ENCODE results near the gene MRPL12. TPM values are rescaled to one million over a fixed set of nuclear protein-coding genes. Genes with fewer than 3 reads are reported as not detected.
"Not testable (repeated sequence)": the region's sequence is repeated elsewhere in the genome, so short reads cannot be mapped to it uniquely, and the experiment has no call there.

MRPL12 gene
- total RNA-seq, 1 donor from 2014 or later = 59.8 TPM

- no peak for DNase-seq (ENCODE audit: low spot score)
Measured at GRCh38 chr17:81716674-81716996, 13.5 kb downstream of the MRPL12 start.

DNA sequence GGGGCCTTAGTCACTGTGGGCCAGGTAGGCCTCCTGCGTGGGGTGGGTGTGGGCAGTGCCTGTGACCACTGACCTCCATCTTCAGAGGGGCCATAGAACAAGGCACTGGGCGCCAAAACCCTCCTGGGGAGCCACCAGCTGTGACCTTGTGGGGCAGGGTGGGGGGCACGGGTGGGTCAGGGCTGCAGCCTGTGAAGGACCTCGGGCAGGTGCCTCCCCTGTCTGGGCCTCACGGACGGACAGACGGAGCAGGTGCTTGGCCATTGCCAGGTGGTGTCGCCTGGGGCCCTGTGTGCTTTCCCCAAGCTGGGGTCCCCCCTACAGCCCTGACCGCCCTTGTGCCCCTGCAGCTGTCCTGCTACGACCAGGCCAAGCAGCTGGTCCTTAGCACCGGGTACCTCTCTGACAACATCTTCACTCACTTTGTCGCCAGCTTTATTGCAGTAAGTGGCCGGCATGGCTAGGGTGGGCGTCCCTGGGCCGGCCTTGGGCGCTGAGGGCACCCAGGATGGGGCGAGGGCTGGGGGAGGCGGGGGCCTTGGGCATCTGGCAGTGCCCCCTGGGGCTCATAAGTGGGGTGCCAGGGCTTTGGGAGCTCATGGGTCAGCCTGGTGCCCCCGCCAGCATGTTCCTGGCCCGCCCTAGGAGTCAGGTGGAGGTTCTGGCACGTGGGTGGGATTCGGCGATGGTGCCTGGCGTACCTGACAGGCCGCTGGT, 14.0 kb downstream of the MRPL12 start:
- DNase-seq (ENCODE audit: low spot score) = no peak

GRCh38 chr17:81717766-81718089, 14.6 kb downstream of the MRPL12 start:
- DNase-seq (ENCODE audit: low spot score) = no peak

- DNase-seq (ENCODE audit: low spot score) = no peak
Measured at GRCh38 chr17:81719410-81720266, 16.5 kb downstream of the MRPL12 start.

DNA sequence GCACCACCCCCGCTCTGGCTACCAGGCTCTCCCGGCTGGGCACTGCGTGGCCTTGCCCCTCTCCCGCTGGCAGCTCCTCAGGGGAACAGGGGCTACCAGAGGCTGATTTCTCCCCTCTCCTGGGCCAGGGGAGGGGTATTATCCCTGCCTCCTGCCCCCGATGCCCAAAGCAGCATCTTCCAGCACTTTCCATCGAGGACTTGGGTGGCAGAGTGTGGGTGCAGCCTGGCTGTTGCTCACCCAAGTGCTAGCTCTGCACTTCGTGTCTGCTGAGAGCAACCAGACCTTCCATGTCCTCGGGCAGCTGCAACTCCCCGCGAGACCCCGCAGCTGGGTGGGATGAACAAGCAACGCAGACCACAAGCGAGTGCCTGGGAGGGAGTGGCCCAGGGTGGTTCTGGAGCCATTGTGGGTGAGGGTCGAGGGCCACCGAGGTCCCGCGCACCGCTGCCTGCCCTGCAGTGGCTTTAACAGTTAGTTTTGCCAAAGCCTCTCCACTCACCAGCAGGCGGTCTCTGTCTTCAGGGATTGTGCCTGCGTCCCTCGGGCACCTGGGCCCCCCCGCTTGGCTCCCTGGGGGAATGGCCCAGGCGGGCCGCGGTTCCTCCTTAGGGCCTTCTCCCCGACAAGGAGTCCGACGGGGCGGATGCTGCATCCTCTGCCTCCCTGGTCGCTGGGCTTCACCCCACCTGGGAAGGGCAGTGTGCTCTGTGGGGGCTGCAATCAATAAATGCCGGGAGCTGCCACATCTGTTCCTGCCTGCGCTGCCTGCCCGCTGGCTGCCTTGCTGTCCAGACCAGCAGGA, 17.3 kb downstream of the MRPL12 start:
- DNase-seq (ENCODE audit: low spot score) = no peak

DNA sequence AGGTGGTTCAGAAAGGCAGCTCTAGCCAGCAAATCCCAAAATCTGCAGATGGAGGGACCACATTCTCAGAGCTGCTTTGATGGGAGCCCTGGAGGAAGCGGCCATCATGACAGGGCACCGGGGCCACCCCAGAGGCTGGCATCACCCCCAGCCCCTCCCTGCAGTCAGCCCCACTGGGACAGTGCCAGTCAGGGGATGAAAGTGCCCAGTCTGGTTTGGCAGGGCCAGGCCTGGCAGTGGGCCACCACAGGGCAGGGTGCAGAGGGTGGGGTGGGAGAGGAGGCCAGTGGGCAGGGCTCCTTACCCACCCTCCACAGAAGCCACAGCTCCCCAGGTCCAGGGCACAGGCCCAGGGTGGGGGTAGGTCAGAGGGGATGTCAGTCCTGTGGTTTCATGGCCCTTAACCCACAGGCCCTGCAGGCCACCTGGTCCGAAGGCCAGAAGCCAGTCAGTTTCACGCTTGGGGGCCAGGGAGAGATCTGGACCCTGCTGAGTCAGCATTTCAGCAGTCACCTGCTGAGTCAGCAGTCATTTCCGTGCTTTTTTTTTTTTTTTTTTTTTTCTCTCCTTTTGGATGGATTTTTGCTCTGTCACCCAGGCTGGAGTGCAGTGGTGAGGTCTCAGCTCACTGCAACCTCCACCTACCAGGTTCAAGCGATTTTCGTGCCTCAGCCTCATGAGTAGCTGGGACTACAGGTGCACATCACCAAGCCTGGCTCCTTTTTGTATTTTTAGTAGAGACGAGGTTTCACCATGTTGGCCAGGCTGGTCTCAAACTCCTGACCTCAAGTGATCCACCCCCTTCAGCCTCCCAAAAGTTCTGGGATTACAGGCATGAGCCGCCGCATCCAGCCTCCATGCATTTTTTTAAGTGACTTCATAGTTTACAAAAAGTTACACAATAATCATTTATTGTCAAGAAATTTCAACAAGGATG, 19.3 kb downstream of the MRPL12 start:
- DNase-seq (ENCODE audit: low spot score) = peak; percentile 89

DNA sequence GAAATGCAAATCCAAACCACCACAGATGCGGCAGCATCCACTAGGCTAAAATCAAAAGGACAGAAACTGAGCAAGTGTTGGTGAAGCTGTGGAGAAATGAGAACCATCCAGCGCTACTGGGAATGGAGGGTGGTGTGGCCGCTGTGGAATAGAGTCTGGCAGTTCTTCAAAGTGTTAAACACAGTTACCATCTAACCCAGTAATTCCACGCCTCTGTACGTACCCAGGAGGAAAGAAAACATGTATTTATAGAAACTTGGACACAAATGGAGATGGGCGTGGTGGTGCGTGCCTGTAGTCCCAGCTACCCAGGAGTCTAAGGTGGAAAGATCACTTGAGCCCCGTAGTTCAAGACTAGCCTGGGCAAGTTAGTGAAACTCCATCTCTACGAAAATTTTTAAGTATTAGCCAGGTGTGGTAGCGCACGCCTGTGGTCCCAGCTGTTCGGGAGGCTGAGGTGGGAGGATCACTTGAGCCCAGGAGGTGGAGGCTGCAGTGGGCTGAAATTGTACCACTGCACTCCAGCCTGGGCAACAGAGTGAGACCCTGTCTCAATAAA, 20.6 kb downstream of the MRPL12 start:
- no peak for DNase-seq (ENCODE audit: low spot score)

GRCh38 chr17:81725439-81725838, 22.3 kb downstream of the MRPL12 start:
- DNase-seq (ENCODE audit: low spot score) = no peak

GRCh38 chr17:81726004-81726403, 22.8 kb downstream of the MRPL12 start:
- DNase-seq (ENCODE audit: low spot score) = peak; percentile 85

DNA sequence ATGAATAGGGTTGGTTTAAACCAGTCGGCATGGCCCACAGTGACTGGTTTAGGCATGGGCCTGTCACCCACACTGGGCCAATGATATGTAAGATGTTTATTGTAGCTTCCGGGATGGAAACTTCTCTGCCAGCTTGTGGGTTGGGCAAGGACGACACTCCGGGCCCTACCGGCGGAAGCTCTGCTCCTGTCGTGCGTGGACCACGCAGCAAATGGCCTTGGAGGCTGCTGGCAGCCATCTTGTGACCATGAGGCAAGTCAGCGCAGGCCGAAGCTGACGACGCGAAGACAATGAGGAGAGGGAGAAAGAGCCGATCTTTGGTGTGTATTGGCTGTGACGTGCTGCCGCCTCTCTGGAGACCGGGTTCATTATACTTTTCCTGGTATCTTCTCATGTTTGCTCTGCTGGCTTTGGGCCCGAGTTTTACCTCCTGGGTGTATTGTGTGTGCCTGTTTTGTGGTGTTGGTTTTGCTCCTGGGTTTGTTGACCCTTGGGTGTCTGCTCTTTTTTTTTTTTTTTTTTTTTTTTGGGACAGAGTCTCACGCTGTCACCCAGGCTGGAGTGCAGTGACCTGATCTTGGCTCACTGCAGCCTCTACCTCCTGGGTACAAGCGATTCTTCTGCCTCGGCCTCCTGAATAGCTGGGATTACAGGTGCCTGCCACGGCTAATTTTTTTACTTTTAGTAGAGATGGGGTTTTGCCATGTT, 24.3 kb downstream of the MRPL12 start:
- no peak for DNase-seq (ENCODE audit: low spot score)

DNA sequence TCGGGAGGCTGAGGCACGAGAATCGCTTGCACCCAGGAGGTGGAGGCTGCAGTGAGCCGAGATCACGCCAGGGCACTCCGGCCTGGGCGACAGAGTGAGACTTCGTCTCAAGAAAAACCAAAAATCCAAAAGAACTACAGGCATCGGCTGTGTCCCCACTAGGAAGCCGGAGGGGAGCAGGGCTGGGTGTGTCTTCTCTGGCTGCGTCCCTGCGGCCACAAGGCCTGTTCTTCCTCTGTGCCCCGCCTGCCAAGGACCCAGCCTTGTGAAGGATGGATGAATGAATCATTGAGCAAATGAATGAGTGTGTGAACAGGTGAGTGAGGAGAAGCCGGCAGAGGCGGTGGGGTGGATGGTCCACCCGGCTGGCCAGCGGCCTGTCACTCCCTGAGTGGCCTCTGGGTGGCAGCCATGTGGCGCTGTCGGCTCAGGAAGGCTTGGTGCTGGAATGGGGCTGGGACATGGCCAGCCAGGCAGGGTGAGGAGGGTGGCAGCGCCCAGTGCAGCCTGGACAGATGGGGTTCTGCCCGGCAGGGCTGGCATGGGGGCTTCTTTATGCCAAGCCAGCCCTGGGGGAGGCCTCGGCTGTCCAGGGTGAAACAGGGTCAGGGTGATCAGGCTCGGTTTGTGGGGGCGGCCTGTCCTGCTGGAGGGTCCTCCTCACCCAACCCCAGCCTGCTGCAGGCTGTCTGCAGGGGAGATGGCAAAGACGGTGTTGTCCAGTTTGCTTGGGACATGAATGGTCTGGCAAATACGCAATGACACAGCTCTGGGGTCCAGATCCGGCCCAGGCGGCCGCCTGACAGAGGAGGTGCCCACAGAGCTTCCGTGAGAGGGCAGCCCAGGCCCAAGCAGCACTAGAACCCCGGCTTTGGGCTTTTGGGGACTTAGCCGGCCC, 30.6 kb downstream of the MRPL12 start:
- DNase-seq (ENCODE audit: low spot score) = peak; percentile 85

DNA sequence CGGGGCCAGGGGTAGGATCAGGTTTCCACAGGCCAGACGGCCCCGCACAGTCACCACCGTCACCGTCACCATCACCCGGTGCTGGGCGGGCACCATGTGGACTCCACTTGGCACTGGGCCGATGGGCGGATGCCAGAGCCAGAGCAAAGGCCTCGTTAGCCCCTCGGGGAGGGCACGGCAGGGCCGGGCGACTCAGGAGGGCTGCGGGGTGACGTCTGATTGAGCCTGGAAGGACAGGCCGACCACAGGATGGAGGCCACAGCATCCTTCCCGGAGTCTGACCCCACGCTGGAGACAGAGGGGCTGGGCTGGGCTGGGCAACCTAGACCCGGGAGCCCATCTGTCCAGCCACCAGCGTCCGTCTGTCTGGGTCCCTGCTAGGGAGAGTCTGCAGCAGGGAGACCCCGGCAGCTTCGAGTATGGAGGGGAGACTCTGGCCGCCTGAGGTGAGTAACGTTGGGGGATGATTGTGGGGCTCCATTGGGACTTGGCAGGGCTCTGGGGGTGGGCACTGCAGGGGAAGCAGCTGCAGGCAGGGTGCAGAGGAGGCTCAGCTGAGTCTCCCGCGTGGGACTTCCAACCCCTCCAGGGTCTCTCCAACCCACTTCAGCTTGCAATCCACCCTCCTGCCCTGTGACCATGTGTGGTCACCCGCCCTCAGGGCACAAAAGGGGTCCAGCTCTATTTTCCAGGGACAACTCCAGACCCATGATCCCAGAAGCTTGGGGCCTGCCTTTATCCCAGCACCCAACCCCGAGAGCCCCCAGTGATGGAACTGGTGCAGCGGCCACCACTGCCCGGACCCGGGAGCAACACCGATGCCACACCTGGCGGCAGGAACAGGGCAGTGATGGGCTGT, 31.5 kb downstream of the MRPL12 start:
- no peak for DNase-seq (ENCODE audit: low spot score)

- peak; percentile 73 for DNase-seq (ENCODE audit: low spot score)
Measured at GRCh38 chr17:81735264-81736102, 32.3 kb downstream of the MRPL12 start.

GRCh38 chr17:81737947-81738800, 35.0 kb downstream of the MRPL12 start:
- DNase-seq (ENCODE audit: low spot score) = no peak

DNA sequence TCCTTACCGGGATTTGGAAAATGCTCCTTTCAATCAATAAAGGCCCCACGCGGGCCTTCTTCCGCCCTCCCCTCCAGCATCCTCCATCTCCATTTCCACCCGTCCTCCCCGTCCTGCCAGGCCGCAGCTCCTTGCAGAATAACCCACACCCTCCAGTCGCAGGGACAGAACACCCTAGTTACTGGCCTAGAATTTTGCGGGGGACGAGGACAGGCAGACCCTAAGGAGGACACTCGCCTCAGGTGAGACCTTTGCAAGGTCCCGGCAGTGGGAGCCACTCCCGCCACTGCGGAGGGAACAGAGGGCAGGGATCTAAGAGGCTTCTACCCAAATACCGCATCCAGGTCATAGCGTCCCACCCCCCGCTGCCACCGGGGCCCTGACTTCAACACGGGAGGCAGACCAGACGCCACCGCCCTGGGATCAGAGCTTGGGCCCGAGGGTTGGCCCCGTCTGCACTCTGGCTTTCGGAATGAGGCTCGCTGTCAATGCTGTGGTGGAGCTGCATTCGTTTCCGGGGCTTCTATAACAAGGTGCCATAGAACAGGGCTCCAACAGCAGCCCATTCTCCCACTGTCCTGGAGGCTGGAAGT, 35.7 kb downstream of the MRPL12 start:
- DNase-seq (ENCODE audit: low spot score) = no peak

DNA sequence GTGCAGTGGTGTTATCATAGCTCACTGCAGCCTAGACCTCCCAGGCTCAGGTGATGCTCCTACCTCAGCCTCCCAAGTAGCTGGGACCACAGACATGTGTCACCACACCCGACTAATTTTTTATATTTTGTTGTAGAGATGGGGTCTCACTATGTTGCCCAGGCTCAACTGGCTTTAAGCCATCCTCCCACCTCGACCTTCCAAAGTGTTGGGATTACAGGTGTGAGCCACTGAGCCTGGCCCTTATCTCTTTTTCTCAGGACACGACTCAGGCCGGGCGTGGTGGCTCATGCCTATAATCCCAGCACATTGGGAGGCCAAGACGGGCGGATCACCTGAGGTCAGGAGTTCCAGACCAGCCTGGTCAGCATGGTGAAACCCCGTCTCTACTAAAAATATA, 36.4 kb downstream of the MRPL12 start:
- DNase-seq (ENCODE audit: low spot score) = not testable (repeated sequence)

Data from ureter (tissue), 1 donor.